Measurements from ENCODE around the gene KIF6.

DNA sequence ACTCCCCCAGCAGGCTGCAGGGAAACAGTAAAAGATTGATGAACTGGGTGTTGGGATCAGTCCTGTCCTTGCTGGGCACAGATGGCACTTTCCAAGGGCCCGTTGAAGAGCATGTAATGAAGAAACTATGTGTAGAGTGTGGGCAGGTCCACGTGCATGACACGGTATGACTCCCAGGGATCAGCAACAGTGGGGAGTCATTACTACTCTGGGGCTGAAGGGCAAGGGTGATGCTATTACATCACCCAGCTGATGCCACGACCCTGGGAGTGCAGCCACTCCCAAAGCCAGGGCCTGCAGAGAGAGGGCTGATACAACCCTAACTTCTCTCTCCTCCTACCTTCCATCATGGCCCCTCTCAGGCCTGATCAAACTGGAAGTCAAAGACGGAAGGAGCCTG is 431.1 kb downstream of the KIF6 start:
- TF ChIP-seq EP300 (IDR thresholded peaks at IDR 0.05) (no peak), POLR2A (IDR thresholded peaks at IDR 0.05) (no peak)
- TF ChIP-seq, protein P1, sequence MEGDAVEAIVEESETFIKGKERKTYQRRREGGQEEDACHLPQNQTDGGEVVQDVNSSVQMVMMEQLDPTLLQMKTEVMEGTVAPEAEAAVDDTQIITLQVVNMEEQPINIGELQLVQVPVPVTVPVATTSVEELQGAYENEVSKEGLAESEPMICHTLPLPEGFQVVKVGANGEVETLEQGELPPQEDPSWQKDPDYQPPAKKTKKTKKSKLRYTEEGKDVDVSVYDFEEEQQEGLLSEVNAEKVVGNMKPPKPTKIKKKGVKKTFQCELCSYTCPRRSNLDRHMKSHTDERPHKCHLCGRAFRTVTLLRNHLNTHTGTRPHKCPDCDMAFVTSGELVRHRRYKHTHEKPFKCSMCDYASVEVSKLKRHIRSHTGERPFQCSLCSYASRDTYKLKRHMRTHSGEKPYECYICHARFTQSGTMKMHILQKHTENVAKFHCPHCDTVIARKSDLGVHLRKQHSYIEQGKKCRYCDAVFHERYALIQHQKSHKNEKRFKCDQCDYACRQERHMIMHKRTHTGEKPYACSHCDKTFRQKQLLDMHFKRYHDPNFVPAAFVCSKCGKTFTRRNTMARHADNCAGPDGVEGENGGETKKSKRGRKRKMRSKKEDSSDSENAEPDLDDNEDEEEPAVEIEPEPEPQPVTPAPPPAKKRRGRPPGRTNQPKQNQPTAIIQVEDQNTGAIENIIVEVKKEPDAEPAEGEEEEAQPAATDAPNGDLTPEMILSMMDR (IDR thresholded peaks at IDR 0.05) = no peak

Measured in gastroesophageal sphincter (tissue), 3 donors.